Right cardiac atrium (tissue), 5 donors: ENCODE results near the gene OLFM3. TPM values are rescaled to one million over a fixed set of nuclear protein-coding genes. Genes with fewer than 3 reads are reported as not detected.

ENCODE experiments used
- ATAC-seq, 2 donors: fragments of 200-7000 bp; cut with Tn5 transposase; one replicate each; pipeline versions ENCODE4 v1.8.0 to v1.9.1; 2020; ENCODE audit warnings: moderate library complexity in 2 of 2, mild to moderate bottlenecking in 1 of 2
- DNase-seq, 3 donors: peaks; one replicate each; pipeline ENCODE4 v3.0.0-alpha.2; 2020
- H3K27ac ChIP-seq: one replicate; pipeline ENCODE4 v1.5.1; 2013; ENCODE audit warnings: mild to moderate bottlenecking, low read length, control low read depth, moderate library complexity
- H3K27me3 ChIP-seq: one replicate; pipeline ENCODE4 v1.6.1; 2013; ENCODE audit not compliant: control insufficient read depth, insufficient read depth
- H3K4me1 ChIP-seq: one replicate; pipeline ENCODE4 v1.6.1; 2013; ENCODE audit warnings: low read length; ENCODE audit not compliant: control insufficient read depth, insufficient read depth
- H3K4me3 ChIP-seq: one replicate; pipeline ENCODE4 v1.5.1; 2013; ENCODE audit warnings: low read length, control low read depth
- H3K9me3 ChIP-seq: one replicate; pipeline ENCODE4 v1.6.1; 2013; ENCODE audit warnings: low read length; ENCODE audit not compliant: control insufficient read depth
- WGBS: extraction: QIAGEN DNeasy Blood & Tissue Kit; methylation state at CpG from one replicate; pipeline ENCODE4 v1.1.7; 2013; 5-methylcytosine and 5-hydroxymethylcytosine counted together
- intact Hi-C, 4 donors: fragments of 100-400 bp; cut with DNase I; formaldehyde crosslinking; loops; one replicate each; pipeline versions ENCODE4 v1.11.0 to v1.14.0; 2022 to 2023
- polyA plus RNA-seq: library from polyadenylated mRNA; stranded (reverse); fragments of 200-250 nt; gene quantifications from one replicate; pipeline ENCODE4 v1.2.3, GENCODE V29; 2013
- total RNA-seq, 4 donors: library from RNA; stranded (reverse); fragmentation: NEBNext Ultra II Directional; extraction: Animal tissue kit (Norgen Biotek cat#: 25700); gene quantifications; one replicate each; pipeline ENCODE4 v1.2.1, GENCODE V29; 2021
- donor health status: healthy with polysubstance abuse.
- donor health status: DM: no; HTN: yes; CAD: no.
- donor health status: DM: no; HTN: no; CAD: no.
- donor health status: DM: no; HTN: yes; CAD: no; lungs with severe emphysema.
- donor health status: DM: yes; HTN: yes; CAD: no.

Gene OLFM3
- total and polyA plus RNA-seq, 5 donors: not detected

DNA sequence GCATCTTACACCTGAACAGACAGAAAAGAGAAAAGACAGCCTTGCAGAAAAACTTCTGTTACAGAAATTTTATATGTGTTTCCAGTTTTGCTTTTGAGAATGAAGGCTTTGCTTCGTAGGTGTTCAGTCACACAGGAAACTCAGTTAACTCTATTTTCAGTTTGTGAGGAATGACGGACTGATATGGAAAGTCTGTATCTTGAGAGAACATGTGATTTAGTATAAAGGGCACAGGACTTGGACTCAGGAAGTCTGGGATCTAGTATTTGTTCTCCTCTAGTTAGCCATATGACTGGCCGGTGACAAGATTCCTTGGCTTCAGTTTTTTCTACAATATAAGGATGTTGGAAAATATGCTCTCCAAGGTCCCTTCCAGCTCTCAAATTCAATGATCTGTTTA is 149.1 kb downstream of the OLFM3 start:
- DNase-seq: no peak
- intact Hi-C loops: no loop called here
- 28% methylated on average over 3 of the region's 3 CpGs for WGBS
- H3K27ac ChIP-seq: no peak overlapping the region
- no peaks in the 10 kb centered on the region for H3K27me3 ChIP-seq
- peaks cover 2% of the 10 kb centered on the region for H3K4me1 ChIP-seq
- ATAC-seq: no peak
- no peaks in the 10 kb centered on the region for H3K9me3 ChIP-seq
- H3K4me3 ChIP-seq: no peak overlapping the region

- peaks cover 2% of the 10 kb centered on the region for H3K4me1 ChIP-seq
- no peak overlapping the region for H3K27ac ChIP-seq
- no peaks in the 10 kb centered on the region for H3K9me3 ChIP-seq
- peak in 1 of 2 donors; percentile 40 for ATAC-seq
- intact Hi-C loops: no loop called here
- DNase-seq: peak in 1 of 3 donors; percentile 27
- H3K4me3 ChIP-seq: no peak overlapping the region
- WGBS: 17% methylated on average over 13 of the region's 13 CpGs
- H3K27me3 ChIP-seq: no peaks in the 10 kb centered on the region
These were observed 149.9 kb downstream of the OLFM3 start for GRCh38 chr1:101846820-101847219.

DNA sequence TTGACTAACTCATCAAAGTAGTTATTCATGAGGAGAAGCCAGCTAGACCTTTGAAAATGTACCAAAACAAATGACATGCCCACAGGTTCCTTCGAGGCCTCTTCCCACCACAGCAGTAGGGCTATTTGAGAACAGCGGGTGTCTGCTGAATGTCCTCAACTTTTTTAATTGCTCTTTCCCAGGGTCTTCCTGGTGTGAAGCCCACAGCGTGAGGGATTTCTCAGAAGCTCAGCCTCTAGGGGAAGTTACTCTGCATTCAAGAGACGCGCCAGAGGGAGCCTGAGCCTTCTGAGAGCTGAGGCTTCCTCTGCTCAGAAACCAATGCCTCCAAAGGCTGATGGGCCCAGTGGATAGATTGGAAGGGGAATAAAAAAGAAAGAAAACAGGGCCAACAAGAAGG is 153.6 kb downstream of the OLFM3 start:
- Histone ChIP-seq H3K27ac (no peak overlapping the region), H3K9me3 (no peaks in the 10 kb centered on the region), H3K4me3 (no peak overlapping the region), H3K27me3 (no peaks in the 10 kb centered on the region), H3K4me1 (peaks cover 2% of the 10 kb centered on the region)
- intact Hi-C loops: no loop called here
- ATAC-seq: no peak
- 55% methylated on average over 5 of the region's 5 CpGs for WGBS
- DNase-seq: no peak

GRCh38 chr1:101841824-101842223 is 154.9 kb downstream of the OLFM3 start:
- ATAC-seq: no peak
- Histone ChIP-seq H3K27ac (no peak overlapping the region), H3K4me1 (peaks cover 1% of the 10 kb centered on the region), H3K27me3 (no peaks in the 10 kb centered on the region), H3K4me3 (no peak overlapping the region), H3K9me3 (no peaks in the 10 kb centered on the region)
- WGBS: 75% methylated on average over 4 of the region's 4 CpGs
- intact Hi-C loops: no loop called here
- DNase-seq: no peak

DNA sequence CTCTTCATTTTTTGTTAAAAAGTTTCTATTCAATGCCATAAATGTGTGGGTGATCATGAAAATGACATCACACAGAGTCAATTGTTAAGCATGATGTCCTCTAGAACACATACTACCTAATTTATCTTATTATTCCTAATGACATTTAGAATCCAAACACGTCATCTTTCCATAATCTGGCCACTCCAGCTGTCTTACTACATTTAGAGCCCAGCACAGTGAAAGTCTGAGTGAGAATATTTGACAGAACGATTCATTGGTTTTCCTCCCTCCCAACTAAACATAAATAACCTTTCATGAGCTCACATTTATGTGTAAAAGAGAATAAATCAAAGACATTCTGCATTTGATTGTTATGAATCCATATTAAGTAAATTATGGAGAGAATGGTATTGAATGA is 160.7 kb downstream of the OLFM3 start:
- WGBS: 39% methylated on average over 2 of the region's 2 CpGs

DNA sequence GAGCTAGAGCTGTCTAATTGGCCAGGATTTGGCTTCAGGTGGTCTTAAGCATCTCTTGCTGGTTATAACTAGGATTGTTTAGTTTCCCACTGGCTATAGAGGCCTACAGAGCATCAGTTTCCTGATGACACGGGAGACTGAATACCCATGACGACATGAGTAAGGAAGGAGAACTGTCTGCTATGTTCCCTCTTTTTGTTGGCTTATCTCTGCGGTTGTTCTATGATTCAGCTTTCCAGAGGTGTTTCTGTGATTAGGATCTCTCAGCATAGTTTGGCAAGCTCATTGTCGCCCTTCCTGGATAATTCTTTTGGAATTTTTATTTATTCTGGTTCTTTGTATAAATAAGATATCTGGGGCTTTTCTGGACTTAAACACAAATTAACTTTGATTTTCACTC is 163.4 kb downstream of the OLFM3 start:
- ATAC-seq (no peak), DNase-seq (no peak)
- Histone ChIP-seq H3K27me3 (peaks cover 2% of the 10 kb centered on the region), H3K27ac (no peak overlapping the region), H3K4me1 (no peaks in the 10 kb centered on the region), H3K4me3 (no peak overlapping the region), H3K9me3 (no peaks in the 10 kb centered on the region)
- 57% methylated on average over 4 of the region's 4 CpGs for WGBS
- intact Hi-C loops: no loop called here

More for the DNA sequence above, 160.7 kb downstream of the OLFM3 start:
- intact Hi-C loops: no loop called here
- DNase-seq (no peak), ATAC-seq (no peak)
- H3K9me3 ChIP-seq: no peaks in the 10 kb centered on the region
- no peaks in the 10 kb centered on the region for H3K4me1 ChIP-seq
- peaks cover 2% of the 10 kb centered on the region for H3K27me3 ChIP-seq
- H3K4me3 ChIP-seq: no peak overlapping the region
- no peak overlapping the region for H3K27ac ChIP-seq

DNA sequence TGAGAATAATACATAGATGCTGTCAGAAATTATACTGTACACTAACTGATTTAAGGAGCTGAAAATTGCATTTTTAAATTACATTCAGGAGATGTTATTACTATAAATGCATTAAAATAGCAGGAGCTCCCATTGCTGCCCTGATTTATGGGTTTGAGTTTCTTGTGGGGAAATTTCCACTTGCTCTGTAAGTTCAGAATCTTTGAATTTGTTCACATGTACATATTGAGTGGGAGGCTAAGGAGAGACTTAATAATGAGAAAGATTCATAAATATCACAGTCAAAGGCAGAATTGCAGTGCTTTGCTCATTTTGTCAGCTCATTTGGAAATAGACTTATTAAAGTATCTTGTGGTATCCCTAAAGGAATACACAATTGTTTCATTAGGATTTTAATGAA is 170.3 kb downstream of the OLFM3 start:
- no peaks in the 10 kb centered on the region for H3K9me3 ChIP-seq
- H3K27ac ChIP-seq: no peak overlapping the region
- no peaks in the 10 kb centered on the region for H3K4me1 ChIP-seq
- intact Hi-C loops: loop anchor here in 1 of 4 donors (10.0 kb wide), 1 partner anchor 148 kb away; no protein-coding TSS in a partner anchor
- DNase-seq (no peak), ATAC-seq (no peak)
- no peaks in the 10 kb centered on the region for H3K27me3 ChIP-seq
- H3K4me3 ChIP-seq: no peak overlapping the region

GRCh38 chr1:101820071-101820470 is 176.7 kb downstream of the OLFM3 start:
- DNase-seq: no peak
- ATAC-seq: peak; percentile 51 to 63
- H3K27ac ChIP-seq: no peak overlapping the region
- no peaks in the 10 kb centered on the region for H3K9me3 ChIP-seq
- 41% methylated on average over 1 of the region's 1 CpG for WGBS
- intact Hi-C loops: loop anchor here (5.0 to 10.0 kb wide), 4 partner anchors 152 to 372 kb away; no protein-coding TSS in a partner anchor
- no peaks in the 10 kb centered on the region for H3K4me1 ChIP-seq
- no peak overlapping the region for H3K4me3 ChIP-seq
- H3K27me3 ChIP-seq: no peaks in the 10 kb centered on the region

DNA sequence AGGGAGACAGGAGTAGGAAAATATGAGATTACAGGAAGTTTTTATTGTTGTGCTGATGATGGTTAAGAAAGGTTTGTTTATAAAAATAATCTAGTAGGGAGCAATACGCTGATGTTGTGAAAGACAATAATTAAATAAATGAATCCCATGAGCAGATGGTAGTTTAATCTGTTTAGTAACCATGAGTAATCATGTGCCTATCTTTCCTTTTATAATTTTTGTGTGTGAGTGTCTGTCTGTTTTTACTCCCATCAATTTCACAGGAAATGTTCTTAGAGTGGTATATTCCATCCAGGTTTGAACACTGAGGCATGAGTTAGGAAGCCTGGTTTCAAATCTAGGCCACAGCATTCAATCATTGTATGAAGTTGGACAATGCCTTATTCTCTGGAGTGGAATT is 180.5 kb downstream of the OLFM3 start:
- H3K27ac ChIP-seq: no peak overlapping the region
- DNase-seq (no peak), ATAC-seq (no peak)
- no peaks in the 10 kb centered on the region for H3K9me3 ChIP-seq
- intact Hi-C loops: no loop called here
- H3K27me3 ChIP-seq: no peaks in the 10 kb centered on the region
- 83% methylated on average over 1 of the region's 1 CpG for WGBS
- H3K4me1 ChIP-seq: no peaks in the 10 kb centered on the region
- H3K4me3 ChIP-seq: no peak overlapping the region

DNA sequence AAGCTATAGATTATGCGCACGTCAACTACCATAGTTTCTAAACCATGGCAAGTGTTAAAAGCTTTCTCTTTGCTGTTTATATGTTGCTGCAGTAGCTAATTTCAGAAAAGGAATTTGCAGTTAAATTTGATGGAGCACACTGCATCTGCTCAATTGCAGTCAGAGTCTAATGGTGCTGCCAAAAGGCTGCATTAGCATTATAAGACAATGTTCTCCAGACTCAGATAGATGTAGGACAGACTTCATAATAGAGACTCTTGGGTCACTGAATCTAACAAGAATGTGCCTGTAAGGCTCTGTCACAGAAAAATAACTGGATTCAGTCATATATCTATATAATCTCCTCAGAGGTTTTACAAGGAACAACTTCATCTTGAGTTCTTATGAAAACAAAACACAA is 198.3 kb downstream of the OLFM3 start:
- 81% methylated on average over 2 of the region's 2 CpGs for WGBS
- H3K4me3 ChIP-seq: no peak overlapping the region
- no peak for ATAC-seq

GRCh38 chr1:101797722-101798121 is 199.0 kb downstream of the OLFM3 start:
- 83% methylated on average over 5 of the region's 5 CpGs for WGBS
- no peak for DNase-seq
- Histone ChIP-seq H3K27me3 (no peaks in the 10 kb centered on the region), H3K27ac (no peak overlapping the region), H3K4me3 (no peak overlapping the region), H3K4me1 (no peaks in the 10 kb centered on the region), H3K9me3 (no peaks in the 10 kb centered on the region)
- intact Hi-C loops: no loop called here
- ATAC-seq: no peak

More for the DNA sequence above, 198.3 kb downstream of the OLFM3 start:
- H3K27me3 ChIP-seq: no peaks in the 10 kb centered on the region
- DNase-seq: no peak
- intact Hi-C loops: no loop called here
- H3K4me1 ChIP-seq: no peaks in the 10 kb centered on the region
- no peaks in the 10 kb centered on the region for H3K9me3 ChIP-seq
- H3K27ac ChIP-seq: no peak overlapping the region

DNA sequence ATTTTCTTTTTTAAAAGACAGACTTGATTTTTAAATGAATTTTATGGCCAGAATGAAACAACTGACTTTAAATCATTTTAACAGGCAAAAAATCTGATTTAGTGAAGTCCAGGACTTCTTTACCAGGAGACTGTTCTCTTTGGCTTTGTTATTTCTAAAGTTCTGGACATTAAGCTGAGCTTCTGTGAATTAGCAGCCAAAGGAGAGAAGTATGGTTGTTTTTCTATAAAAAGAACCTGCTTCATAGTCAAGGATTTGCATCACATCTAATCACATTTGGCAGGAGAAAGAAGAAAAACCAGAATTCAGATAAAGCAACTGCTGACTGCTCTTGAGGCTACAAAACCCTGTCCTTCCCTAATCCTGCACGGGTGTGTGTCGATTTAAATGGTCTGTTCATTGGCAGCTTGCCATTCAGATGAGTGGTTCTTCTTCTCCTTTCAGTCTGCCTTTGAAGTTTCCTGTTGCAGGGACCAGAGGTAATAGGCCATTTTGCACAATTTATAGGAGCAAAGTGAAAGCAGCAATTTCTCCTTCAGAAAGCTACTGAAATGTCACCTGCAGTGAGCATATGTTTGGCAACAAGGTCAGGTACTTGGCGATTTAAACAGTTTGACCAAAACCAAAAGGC is 215.4 kb downstream of the OLFM3 start:
- 26% methylated on average over 3 of the region's 3 CpGs for WGBS
- intact Hi-C loops: no loop called here
- Histone ChIP-seq H3K27ac (no peak overlapping the region), H3K4me3 (no peak overlapping the region), H3K27me3 (no peaks in the 10 kb centered on the region), H3K4me1 (no peaks in the 10 kb centered on the region), H3K9me3 (no peaks in the 10 kb centered on the region)
- DNase-seq: no peak
- ATAC-seq: no peak
